Lower leg skin (tissue), 3 donors: ENCODE measurements around the gene OSBPL2.

Experiments
- CTCF ChIP-seq, 3 donors: fragments of 450-650 bp; IDR thresholded peaks; one replicate each; pipeline ENCODE4 v1.5.1; 2016; ENCODE audit warnings: antibody characterized with exemption in 3 of 3, mild to moderate bottlenecking in 3 of 3, moderate library complexity in 2 of 3
- POLR2A ChIP-seq, 2 donors: fragments of 450-650 bp; IDR thresholded peaks; one replicate each; pipeline ENCODE4 v1.6.1; 2016 to 2017; ENCODE audit warnings: antibody characterized with exemption in 2 of 2, mild to moderate bottlenecking in 1 of 2, moderate library complexity in 1 of 2

- TF ChIP-seq POLR2A (IDR thresholded peaks at IDR 0.05) (no peak), CTCF (IDR thresholded peaks at IDR 0.05) (no peak)
These were observed 45.0 kb upstream of the OSBPL2 start for GRCh38 chr20:62193079-62194025.
